Epithelial cell of prostate (primary cell): Measurements from ENCODE around the gene EAF1.
"Not testable (repeated sequence)": the region's sequence is repeated elsewhere in the genome, so short reads cannot be mapped to it uniquely, and the experiment has no call there.

Experiments
- DNase-seq: peaks from one replicate; pipeline ENCODE4 v3.0.0-alpha.2; 2011; ENCODE audit warnings: low read depth, low spot score
- H3K27ac ChIP-seq: fragments of 450-650 bp; 2 replicates; pipeline ENCODE4 v1.5.1; 2017; ENCODE audit warnings: mild to moderate bottlenecking

EAF1 gene

GRCh38 chr3:15427182-15427880, at the start of gene EAF1, which contains the start of gene METTL6:
Gene EAF1, plus strand, starts transcription at chr3:15427598. Its CDS starts 182 bp downstream, at chr3:15427780.
Gene METTL6, minus strand, starts transcription at chr3:15427544. Its CDS starts 1,033 bp downstream, at chr3:15426511.
- no peak for DNase-seq
- peak within 1 kb of the TSS; percentile 61 for H3K27ac ChIP-seq

GRCh38 chr3:15377961-15378791, 49.2 kb upstream of the EAF1 start:
- no peak overlapping the region for H3K27ac ChIP-seq
- peak; percentile 45 for DNase-seq

GRCh38 chr3:15380980-15381890, 46.2 kb upstream of the EAF1 start:
- no peak for DNase-seq
- no peak overlapping the region for H3K27ac ChIP-seq

- DNase-seq = no peak
- H3K27ac ChIP-seq = no peak overlapping the region
Observed at GRCh38 chr3:15382405-15382923, 44.9 kb upstream of the EAF1 start.

GRCh38 chr3:15384510-15385237, 42.7 kb upstream of the EAF1 start:
- DNase-seq = no peak
- no peak overlapping the region for H3K27ac ChIP-seq

- DNase-seq, H3K27ac ChIP-seq: not testable (repeated sequence)
Observed at GRCh38 chr3:15385238-15385695, 42.1 kb upstream of the EAF1 start.

GRCh38 chr3:15385901-15386653, 41.3 kb upstream of the EAF1 start:
- no peak overlapping the region for H3K27ac ChIP-seq
- no peak for DNase-seq

GRCh38 chr3:15386654-15386955, 40.8 kb upstream of the EAF1 start:
- H3K27ac ChIP-seq = peak overlapping the region; percentile 36
- DNase-seq = not testable (repeated sequence)

GRCh38 chr3:15387171-15387581, 40.2 kb upstream of the EAF1 start:
- H3K27ac ChIP-seq = peak overlapping the region; percentile 36
- no peak for DNase-seq

- peak overlapping the region; percentile 36 for H3K27ac ChIP-seq
- DNase-seq = no peak
Observed at GRCh38 chr3:15387735-15388134, 39.7 kb upstream of the EAF1 start.

- DNase-seq, H3K27ac ChIP-seq: not testable (repeated sequence)
Observed at GRCh38 chr3:15388335-15388734, 39.1 kb upstream of the EAF1 start.

GRCh38 chr3:15390460-15390859, 36.9 kb upstream of the EAF1 start:
- no peak overlapping the region for H3K27ac ChIP-seq
- no peak for DNase-seq

- H3K27ac ChIP-seq = no peak overlapping the region
- DNase-seq = no peak
Observed at GRCh38 chr3:15391007-15391406, 36.4 kb upstream of the EAF1 start.

GRCh38 chr3:15393252-15393651, 34.1 kb upstream of the EAF1 start:
- not testable (repeated sequence) for H3K27ac ChIP-seq, DNase-seq

- not testable (repeated sequence) for DNase-seq, H3K27ac ChIP-seq
Observed at GRCh38 chr3:15398731-15399133, 28.7 kb upstream of the EAF1 start.

- no peak for DNase-seq
- H3K27ac ChIP-seq = no peak overlapping the region
Observed at GRCh38 chr3:15399970-15400369, 27.4 kb upstream of the EAF1 start.

GRCh38 chr3:15401936-15402335, 25.5 kb upstream of the EAF1 start:
- DNase-seq = no peak
- H3K27ac ChIP-seq = no peak overlapping the region

- DNase-seq = no peak
- H3K27ac ChIP-seq = no peak overlapping the region
Observed at GRCh38 chr3:15403495-15403894, 23.9 kb upstream of the EAF1 start.

GRCh38 chr3:15403965-15404364, 23.4 kb upstream of the EAF1 start:
- no peak overlapping the region for H3K27ac ChIP-seq
- no peak for DNase-seq
